Activated CD4-positive, alpha-beta T cell treated with anti-CD3 and anti-CD28 coated beads, Interleukin-2, amount 50 U/mL, for 16 hours (primary cell): ENCODE measurements around the gene EPS8L1.
A peak's percentile ranks its signal among the peaks of the same experiment; 100 is the strongest.
"Not testable (repeated sequence)": the region's sequence is repeated elsewhere in the genome, so short reads cannot be mapped to it uniquely, and the experiment has no call there.

Experiments
- DNase-seq: peaks from one replicate; pipeline ENCODE4 v3.0.0-alpha.2; 2020

Gene EPS8L1

GRCh38 chr19:55050749-55051532 is 24.7 kb upstream of the EPS8L1 start:
- no peak for DNase-seq

DNA sequence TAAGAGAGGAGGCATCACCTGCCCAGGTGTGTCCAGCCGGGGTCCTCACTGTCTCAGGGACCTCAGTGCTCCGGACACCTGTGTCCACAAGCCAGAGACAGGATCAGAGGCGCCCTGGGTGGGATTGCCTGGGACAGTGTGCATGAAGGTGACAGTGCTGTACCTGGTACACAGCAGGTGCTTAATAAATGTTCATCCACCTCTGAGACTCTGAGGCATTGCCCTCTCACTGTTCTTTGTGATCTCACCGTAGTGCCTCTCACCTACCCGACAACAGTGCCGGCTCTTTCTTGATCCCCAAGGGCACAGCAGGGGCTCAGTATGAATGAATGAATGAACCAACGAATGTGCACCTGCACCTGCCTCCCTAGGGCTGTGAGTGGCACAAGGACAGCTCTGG is 21.9 kb upstream of the EPS8L1 start:
- no peak for DNase-seq

DNA sequence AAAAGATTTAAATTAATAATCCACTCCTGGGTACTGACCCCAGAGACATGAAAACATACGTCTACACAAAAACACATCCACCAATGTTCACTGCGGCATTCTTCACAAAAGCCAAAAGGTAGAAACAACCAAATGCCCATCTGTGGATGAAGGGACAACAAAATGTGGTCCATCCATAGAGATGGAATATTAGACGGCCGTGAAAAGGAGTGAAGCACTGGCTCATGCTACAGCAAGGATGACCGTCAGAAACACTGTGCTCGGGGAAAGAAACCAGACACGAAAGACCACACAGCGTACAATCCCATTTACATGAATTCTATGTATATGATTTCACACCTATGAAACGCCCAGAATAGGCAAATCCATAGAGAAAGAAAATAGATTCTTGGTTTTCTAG is 18.8 kb upstream of the EPS8L1 start:
- no peak for DNase-seq

DNA sequence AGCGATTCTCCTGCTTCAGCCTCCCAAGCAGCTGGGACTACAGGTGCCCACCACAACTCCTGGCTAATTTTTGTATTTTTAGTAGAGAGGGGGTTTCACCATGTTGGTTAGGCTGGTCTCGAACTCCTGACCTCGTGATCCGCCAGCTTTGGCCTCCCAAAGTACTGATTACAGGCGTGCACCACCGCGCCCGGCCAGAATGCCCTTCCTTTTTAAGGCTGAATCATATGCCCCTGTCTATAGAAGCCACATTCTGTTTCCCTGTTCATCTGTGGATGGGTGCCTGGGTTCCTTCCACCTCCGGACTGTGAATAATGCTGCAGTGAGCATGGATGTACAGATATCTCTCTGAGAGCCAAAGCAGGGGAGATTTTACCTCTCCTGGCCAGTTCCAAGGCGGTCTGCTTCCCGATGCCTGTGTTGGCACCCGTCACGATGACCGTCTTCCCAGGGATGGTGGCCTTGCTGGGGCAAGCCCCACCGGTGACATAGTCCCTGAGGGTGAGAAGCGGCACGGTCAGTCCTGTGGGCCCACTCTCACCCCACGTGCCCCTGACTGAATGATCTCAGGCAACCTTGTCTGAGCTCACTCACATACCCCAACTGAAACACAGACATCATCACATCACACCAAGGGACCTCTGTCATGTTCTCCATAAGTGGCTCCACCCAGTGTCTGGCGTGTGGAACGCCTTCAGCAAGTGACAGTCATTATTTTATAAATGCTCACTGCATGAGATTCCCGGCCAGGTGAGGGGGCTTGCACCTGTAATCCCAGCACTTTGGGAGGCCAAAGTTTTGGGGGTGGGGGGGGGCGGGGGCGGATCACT is 16.7 kb upstream of the EPS8L1 start:
- no peak for DNase-seq

GRCh38 chr19:55060287-55060686 is 15.4 kb upstream of the EPS8L1 start:
- not testable (repeated sequence) for DNase-seq

DNA sequence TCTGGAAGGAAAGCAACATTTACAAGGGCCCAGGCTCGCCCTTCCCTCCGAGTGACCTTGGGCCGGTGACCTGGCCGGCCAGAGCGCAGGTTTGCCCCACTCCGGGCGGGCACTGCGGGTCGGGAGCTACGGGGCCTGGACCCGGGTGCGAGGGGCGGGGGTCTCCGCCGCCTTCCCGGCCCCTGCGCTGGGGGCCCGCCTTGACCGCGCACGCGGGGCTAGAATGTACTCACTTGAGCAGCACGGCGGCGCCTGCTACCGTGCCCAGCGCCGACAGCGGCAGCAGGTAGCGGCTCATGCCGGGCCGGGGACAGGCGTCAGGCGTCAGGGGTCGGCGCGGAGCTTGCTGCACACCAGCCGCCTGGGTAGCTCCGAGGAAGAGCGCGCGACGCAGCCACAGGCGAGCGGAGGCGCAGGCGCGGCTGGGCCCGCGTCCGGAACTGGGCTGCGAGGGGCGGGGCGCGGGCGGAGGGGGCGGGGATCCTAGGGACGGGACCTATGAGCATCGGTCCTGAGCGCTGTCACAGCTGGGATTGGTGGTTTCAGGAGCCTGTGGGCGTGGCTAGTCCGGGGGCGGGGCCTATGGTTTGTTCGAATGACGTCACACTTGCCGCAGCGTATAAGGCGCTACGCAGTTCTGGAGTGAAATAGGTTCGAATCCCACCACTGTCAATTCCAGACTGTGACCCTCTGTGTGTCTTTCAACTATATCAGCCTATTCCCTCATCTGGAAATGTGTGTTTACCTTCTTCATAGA is 12.8 kb upstream of the EPS8L1 start, which contains the start of gene RDH13:
TSS of gene RDH13 (minus strand) at position 414 of the 757 bp plus-strand sequence. CDS start at position 298, 116 bp downstream.
- DNase-seq, result peak; percentile 98

DNA sequence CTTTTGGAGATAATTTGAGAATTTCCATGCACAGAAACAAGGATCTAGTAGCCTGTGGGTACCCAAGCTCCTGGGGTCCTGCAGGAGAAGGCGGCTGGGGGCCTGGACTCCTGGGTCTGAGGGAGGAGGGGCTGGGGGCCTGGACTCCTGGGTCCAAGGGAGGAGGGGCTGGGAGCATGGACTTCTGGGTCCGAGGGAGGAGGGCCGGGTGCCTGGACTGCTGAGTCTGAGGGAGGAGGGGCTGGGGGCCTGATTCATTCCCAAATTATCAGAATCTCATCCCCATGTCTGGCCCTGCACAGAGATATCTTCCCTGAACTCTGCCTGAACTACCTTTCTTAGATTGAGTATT is 12.2 kb upstream of the EPS8L1 start:
- DNase-seq, result no peak

- DNase-seq, result not testable (repeated sequence)
These were observed 10.2 kb upstream of the EPS8L1 start for GRCh38 chr19:55065516-55065915.

- DNase-seq, result no peak
These were observed 9.5 kb upstream of the EPS8L1 start for GRCh38 chr19:55066107-55066709.

DNA sequence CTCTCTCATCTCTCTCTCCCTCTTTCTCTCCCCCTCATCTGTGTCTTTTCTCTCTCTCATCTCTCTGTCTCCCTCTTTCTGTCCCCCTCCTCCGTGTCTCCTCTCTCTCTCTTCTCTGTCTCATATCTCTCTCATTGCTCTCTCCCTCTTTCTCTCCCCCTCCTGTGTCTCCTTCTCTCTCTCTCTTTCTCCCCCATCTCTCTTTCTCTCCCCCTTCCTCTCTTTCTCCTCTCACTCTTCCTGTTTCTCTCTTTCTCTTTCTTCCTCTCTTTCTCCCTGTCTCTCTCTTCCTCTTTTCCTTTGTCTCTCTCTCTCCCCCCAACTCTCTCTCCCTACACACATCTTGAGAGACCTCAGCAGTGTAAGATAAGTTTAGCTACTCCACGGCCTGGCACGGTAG is 7.8 kb upstream of the EPS8L1 start:
- no peak for DNase-seq

DNA sequence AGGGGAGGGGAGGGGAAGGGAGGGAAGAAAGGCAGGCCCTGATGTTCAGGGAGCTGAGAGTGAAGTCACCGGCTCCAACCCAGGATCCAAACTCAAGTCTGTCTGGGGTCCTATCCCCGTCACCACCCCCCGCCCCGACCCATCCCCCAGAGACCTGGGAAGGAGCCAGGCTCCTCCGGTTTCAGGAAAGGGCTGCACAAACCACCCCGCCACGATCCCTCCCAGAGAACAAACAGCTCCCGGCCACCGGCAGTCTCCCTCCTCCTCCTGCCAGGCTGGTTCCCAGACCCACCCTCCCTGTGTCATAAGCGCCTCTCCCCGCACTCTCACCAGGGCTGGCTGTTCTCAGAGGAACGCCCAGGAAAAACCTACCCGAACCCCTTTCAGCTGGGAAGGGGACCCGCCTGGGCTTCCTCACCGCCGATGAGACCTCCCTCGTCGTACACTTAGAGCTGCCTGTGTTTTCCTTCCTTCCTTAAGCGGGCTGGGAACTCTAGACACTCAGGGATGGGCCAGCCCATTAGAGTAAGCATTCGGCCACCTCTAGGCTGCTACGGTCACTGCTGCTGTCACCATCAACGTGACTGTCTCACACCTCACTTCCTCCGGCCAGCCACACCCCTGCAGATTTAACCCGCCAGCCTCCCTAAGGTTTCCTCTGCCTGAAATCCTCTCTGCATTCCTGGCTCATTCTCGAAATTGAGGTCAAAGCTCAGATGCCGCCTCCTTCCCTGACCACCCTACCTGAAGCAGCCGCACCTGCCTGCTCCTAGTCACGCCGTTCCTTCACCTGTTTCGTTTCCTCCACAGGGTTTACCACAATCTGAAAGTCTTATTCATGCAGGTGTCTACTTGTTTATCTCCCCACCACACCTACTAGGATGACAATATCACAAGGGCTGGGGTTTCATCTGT is 6.5 kb upstream of the EPS8L1 start:
- no peak for DNase-seq

DNA sequence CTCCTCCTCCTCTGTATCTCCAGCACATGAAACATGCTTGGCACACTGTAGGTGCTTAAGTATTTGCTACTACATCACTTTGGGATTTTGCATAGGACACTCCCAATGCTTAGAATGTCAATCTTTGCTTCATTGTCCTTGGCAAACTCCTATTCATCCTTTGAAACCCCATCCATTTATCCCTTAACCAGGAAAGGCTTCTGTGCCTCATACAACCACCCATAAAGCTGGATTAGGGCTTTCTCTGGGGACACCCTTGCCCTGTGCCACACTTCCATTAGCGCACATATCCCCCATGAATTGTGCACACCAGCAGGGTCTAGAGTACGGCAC is 5.8 kb upstream of the EPS8L1 start:
- DNase-seq, result no peak

GRCh38 chr19:55070466-55071128 is 5.1 kb upstream of the EPS8L1 start:
- no peak for DNase-seq

DNA sequence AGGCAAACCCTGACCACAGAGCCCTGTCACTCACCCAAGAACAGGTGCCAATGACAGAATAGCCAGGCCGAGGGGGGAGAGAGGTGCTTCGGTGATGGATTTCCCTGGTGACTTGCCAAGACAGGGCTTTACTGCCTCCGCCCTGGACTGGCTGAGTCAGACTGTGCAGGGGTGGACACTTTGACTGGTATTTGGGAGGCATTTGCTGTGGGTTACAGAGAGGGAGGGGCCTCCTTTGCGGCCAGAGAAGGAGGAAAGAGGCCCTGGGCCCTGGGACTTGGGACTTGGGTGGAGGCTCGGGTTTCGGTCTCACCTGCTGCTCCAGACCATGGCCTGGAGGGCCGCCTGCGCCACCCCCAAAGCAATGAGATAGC is 4.6 kb upstream of the EPS8L1 start:
- no peak for DNase-seq

- DNase-seq, result no peak
These were observed 3.8 kb upstream of the EPS8L1 start for GRCh38 chr19:55071913-55072312.

- DNase-seq, result no peak
These were observed 652 bp downstream of the EPS8L1 start for GRCh38 chr19:55076321-55076720.

DNA sequence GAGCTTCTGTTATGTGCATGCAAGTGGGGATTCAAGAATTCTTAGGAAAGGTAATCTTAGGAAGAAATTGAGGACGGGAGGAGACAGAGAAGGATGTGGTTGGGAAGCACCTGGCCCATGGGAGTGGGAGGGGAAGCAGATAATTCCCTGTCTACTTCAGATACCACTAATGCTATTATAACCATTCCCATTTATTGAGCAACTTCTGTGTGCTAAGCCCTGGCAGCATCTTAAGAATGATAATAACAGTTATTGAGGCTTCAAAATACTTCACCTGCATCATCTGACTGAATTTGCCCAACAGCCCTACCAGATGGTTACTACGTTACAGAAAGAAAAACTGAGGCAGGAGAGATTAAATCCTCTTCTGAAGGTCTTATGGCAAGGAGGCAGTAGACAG is 1.4 kb downstream of the EPS8L1 start:
- DNase-seq, result no peak

GRCh38 chr19:55078996-55079395 is 3.3 kb downstream of the EPS8L1 start:
- no peak for DNase-seq

DNA sequence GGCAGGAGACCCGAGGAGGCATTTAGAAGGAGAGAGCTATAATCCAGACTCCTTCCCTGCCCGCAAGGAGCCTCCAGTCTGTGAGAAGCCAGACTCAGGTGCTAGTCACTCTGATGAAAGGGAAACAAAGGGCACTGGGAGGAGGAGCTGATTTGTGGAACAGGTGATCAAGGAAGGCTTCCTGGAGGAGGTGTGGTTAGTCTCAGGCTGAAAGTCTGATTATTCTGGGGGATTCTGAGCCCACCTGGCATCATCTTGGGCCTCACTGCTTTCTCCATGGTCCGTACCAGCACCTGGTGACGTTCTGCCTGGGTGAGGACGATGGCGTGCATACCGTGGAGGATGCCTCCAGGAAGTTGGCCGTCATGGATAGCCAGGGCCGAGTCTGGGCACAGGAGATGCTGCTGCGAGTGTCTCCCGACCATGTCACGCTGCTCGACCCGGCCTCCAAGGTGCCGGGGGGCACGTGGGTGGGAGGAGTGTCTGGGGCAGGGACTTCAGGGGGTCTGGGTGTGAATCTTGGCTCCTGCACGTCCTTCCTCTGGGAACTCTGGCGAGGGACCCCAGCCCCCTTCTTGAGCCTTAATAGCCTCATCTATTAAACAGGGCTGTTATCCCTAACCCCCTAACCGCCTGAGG is 3.9 kb downstream of the EPS8L1 start:
- DNase-seq, result no peak

DNA sequence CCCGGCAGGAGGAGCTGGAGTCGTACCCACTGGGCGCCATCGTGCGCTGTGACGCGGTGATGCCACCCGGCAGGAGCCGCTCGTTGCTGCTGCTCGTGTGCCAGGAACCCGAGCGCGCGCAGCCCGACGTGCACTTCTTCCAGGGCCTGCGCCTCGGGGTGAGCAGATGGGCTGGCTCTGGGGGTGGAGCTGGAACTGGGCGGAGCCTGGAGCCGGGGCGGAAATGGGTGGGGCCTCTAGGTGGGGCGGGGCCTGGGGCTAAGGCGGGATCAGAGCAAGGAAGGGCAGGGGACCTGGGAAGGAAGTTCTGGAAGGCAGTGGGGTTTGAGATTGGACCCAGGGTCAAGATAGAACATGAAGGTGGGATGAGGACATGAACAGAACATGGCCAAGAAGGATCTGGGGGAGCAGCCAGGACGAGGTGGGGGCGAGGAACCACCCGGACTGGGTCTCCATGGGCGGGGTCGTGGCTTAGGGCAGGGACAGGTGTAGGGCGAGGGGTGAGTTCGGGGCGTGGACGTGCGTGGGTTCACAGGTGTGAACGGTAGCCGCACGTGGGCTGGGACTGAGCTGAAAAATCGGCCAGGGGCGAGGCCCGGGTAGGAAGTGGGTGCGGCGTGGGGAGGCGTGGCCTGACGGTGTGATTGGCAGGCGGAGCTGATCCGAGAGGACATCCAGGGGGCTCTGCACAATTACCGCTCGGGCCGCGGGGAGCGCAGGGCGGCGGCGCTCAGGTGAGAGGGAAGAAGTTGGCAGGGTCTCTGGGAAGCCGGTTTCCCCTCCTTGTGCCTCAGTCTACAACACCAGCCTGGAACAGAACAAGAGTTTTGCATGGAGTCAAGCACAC is 4.7 kb downstream of the EPS8L1 start:
- peak; percentile 78 for DNase-seq
